Spleen (tissue), 11 donors: ENCODE data around the gene RNASEH2C. TPM values are rescaled to one million over a fixed set of nuclear protein-coding genes. Genes with fewer than 3 reads are reported as not detected.

Experiments used
- DNase-seq: peaks from one replicate; pipeline ENCODE4 v3.0.0-alpha.2; 2020
- H3K27ac ChIP-seq, 8 donors: fragments of 200-600 bp; sonication (generic) in 7 of 8; 1 replicate in 4 of 8; 2 replicates in 4 of 8; pipeline versions ENCODE4 v1.5.0 to v1.8.0; 2016 to 2021; ENCODE audit warnings: inconsistent platforms in 4 of 8, mild to moderate bottlenecking in 4 of 8, moderate library complexity in 1 of 8
- H3K27me3 ChIP-seq, 7 donors: fragments of 200-600 bp; sonication (generic) in 6 of 7; replicated peaks in 1 of 7; 1 replicate in 4 of 7; 2 replicates in 3 of 7; pipeline versions ENCODE4 v1.5.0 to v1.8.0; 2016 to 2021; ENCODE audit warnings: inconsistent platforms in 3 of 7, mild to moderate bottlenecking in 1 of 7
- H3K36me3 ChIP-seq, 6 donors: fragments of 200-600 bp; sonication (generic) in 5 of 6; 1 replicate in 4 of 6; 2 replicates in 2 of 6; pipeline versions ENCODE4 v1.5.0 to v1.8.0; 2016 to 2021; ENCODE audit warnings: inconsistent platforms in 2 of 6
- H3K4me1 ChIP-seq, 6 donors: fragments of 200-600 bp; sonication (generic) in 5 of 6; 1 replicate in 3 of 6; 2 replicates in 3 of 6; pipeline versions ENCODE4 v1.5.0 to v1.8.0; 2016 to 2021; ENCODE audit warnings: inconsistent platforms in 3 of 6
- H3K4me3 ChIP-seq, 8 donors: fragments of 200-600 bp; sonication (generic) in 7 of 8; 1 replicate in 4 of 8; 2 replicates in 4 of 8; pipeline versions ENCODE4 v1.5.0 to v1.8.0; 2016 to 2021; ENCODE audit warnings: inconsistent platforms in 4 of 8, mild to moderate bottlenecking in 4 of 8, moderate library complexity in 2 of 8
- H3K9me3 ChIP-seq, 8 donors: fragments of 200-600 bp; sonication (generic) in 7 of 8; 1 replicate in 4 of 8; 2 replicates in 4 of 8; pipeline versions ENCODE4 v1.5.0 to v1.8.0; 2016 to 2021; ENCODE audit warnings: inconsistent platforms in 4 of 8
- CTCF ChIP-seq, 11 experiments: fragments of 200-600 bp in 7 of 11; fragments of 450-650 bp in 4 of 11; sonication (generic) in 4 of 11; IDR thresholded peaks in 8 of 11; conservative IDR thresholded peaks in 3 of 11; 1 replicate in 7 of 11; 2 replicates in 4 of 11; pipeline versions ENCODE4 v1.4.0 to v1.8.0; 2016 to 2021; ENCODE audit warnings: antibody characterized with exemption in 11 of 11, inconsistent platforms in 4 of 11, mild to moderate bottlenecking in 1 of 11
- POLR2A ChIP-seq, 3 donors: fragments of 450-650 bp; IDR thresholded peaks; one replicate each; pipeline ENCODE4 v1.5.1; 2017; ENCODE audit warnings: antibody characterized with exemption in 3 of 3, mild to moderate bottlenecking in 1 of 3
- POLR2AphosphoS5 ChIP-seq, 3 donors: sonication (generic); formaldehyde crosslinking; IDR thresholded peaks; one replicate each; pipeline ENCODE4 v1.5.1; 2017; ENCODE audit warnings: antibody characterized with exemption in 3 of 3
- WGBS, 5 donors: extraction: QIAGEN DNeasy Blood & Tissue Kit in 3 of 5; methylation state at CpG; one replicate each; pipeline versions ENCODE4 v1.1.5 to v1.1.7; 2013 to 2018; 5-methylcytosine and 5-hydroxymethylcytosine counted together
- intact Hi-C: fragments of 100-400 bp; cut with DNase I; formaldehyde crosslinking; loops from one replicate; pipeline ENCODE4 v1.15.0; 2023; ENCODE audit warnings: low total_unique reads
- polyA plus RNA-seq, 3 donors: library from polyadenylated mRNA; stranded (reverse); fragments of 200-250 nt; gene quantifications; one replicate each; pipeline ENCODE4 v1.2.1, GENCODE V29; 2013
- total RNA-seq, 7 donors: library from RNA; depleted of rRNA in 3 of 7; stranded (reverse); fragments of >200 nt in 3 of 7; fragmentation: NEBNext Ultra II Directional in 4 of 7; extraction: Animal tissue kit (Norgen Biotek cat#: 25700) in 4 of 7; gene quantifications; one replicate each; pipeline versions ENCODE4 v1.1.0 to v1.2.1, GENCODE V29; 2016 to 2021
- donor health status: healthy with polysubstance abuse.
- donor health status: DM: no; HTN: no; CAD: no; lungs with moderate emphysema.
- donor health status: DM: no; HTN: no; CAD: no.
- donor health status: Bipolar disorder and iron deficiency.
- donor health status: healthy.
- donor health status: DM: no; HTN: no; CAD: no.
- donor health status: DM: yes; HTN: yes; CAD: no.

Gene RNASEH2C
- total and polyA plus RNA-seq, 10 donors, result 51.0 to 141 (median 60.9) TPM

- Histone ChIP-seq H3K27me3 (no peaks in the 10 kb centered on the region), H3K9me3 (no peaks in the 10 kb centered on the region), H3K27ac (no peak overlapping the region), H3K36me3 (peaks cover 6 to 67% (median 65%) of the 10 kb centered on the region in 6 donors), H3K4me3 (no peak overlapping the region), H3K4me1 (peaks cover 20 to 81% (median 48%) of the 10 kb centered on the region in 6 donors)
- TF ChIP-seq POLR2A (IDR thresholded peaks at IDR 0.05) (no peak), POLR2AphosphoS5 (IDR thresholded peaks at IDR 0.05) (peak; percentile 32 to 67 (median 58)), CTCF (IDR thresholded peaks at IDR 0.05 in 8 of 11, conservative IDR thresholded peaks at IDR 0.05 in 3 of 11) (no peak)
- DNase-seq, result no peak
- 91 to 98% (median 94%) methylated on average over 16 of the region's 16 CpGs for WGBS, 5 donors
- intact Hi-C loops, result loop anchor here (10.0 kb wide), 2 partner anchors 100 to 280 kb away; no protein-coding TSS in a partner anchor
Measured at GRCh38 chr11:65714433-65714832, 6.2 kb downstream of the RNASEH2C start.

DNA sequence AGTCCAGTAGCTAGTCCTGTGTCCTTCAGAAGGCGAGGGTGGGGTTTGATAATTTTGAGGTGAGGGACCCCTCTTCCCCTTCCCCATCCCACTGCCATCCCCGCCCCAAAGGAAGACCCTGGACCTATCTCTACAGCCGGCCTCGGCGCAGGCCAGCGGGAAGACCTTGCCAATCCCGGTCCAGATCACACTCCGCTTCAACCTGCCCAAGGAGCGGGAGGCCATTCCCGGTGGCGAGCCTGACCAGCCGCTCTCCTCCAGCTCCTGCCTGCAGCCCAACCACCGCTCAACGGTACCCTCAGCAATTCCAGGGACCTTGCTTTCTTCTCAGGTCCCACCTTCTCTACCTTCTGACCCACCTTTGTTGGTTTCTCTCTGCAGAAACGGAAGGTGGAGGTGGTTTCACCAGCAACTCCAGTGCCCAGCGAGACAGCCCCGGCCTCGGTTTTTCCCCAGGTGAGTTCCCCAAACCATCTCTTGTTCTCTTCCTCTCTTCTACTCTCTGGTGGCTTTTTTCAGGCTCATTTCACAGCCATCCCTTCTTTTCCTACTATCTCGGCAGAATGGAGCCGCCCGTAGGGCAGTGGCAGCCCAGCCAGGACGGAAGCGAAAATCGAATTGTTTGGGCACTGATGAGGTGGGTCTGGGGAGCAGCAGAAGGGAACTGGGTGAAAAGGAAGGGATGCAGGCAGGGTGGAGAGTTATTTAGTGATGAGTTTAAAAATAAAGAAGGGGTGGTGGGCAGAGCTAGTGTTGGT is 7.2 kb downstream of the RNASEH2C start:
- Histone ChIP-seq H3K36me3 (peaks cover 6 to 57% (median 55%) of the 10 kb centered on the region in 6 donors), H3K27ac (peak overlapping the region in 7 of 8 donors; percentile 95 to 100 (median 100)), H3K9me3 (no peaks in the 10 kb centered on the region), H3K4me1 (peaks cover 9 to 71% (median 38%) of the 10 kb centered on the region in 6 donors), H3K4me3 (peak overlapping the region in 6 of 8 donors; percentile 55 to 76 (median 68)), H3K27me3 (no peaks in the 10 kb centered on the region)
- 91 to 95% (median 94%) methylated on average over 23 to 24 of the region's 24 CpGs for WGBS, 5 donors
- intact Hi-C loops, result loop anchor here (10.0 kb wide), 2 partner anchors 101 to 281 kb away; no protein-coding TSS in a partner anchor
- peak; percentile 77 for DNase-seq
- no peak for TF ChIP-seq POLR2A (IDR thresholded peaks at IDR 0.05)
- TF ChIP-seq CTCF (IDR thresholded peaks at IDR 0.05 in 8 of 11, conservative IDR thresholded peaks at IDR 0.05 in 3 of 11), result no peak
- peak; percentile 9 to 61 (median 34) for TF ChIP-seq POLR2AphosphoS5 (IDR thresholded peaks at IDR 0.05)

DNA sequence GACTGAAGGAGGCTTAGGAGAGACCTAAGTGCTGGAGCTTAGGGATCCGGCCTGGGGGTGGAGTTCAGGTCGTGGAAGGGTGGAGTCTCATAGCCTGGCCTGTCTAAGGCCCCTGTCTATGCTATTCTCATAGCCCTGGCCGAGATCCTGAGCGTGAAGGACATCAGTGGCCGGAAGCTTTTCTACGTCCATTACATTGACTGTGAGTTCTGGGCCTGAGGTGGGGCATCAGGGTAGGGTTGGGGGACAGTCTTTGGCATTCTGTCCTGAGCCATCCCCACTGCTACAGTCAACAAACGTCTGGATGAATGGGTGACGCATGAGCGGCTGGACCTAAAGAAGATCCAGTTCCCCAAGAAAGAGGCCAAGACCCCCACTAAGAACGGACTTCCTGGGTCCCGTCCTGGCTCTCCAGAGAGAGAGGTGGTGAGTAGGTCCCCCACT is 7.9 kb downstream of the RNASEH2C start:
- H3K4me3 ChIP-seq, result peak overlapping the region; percentile 35 to 76 (median 66)
- H3K9me3 ChIP-seq, result no peaks in the 10 kb centered on the region
- TF ChIP-seq POLR2AphosphoS5 (IDR thresholded peaks at IDR 0.05) (no peak), POLR2A (IDR thresholded peaks at IDR 0.05) (no peak), CTCF (IDR thresholded peaks at IDR 0.05 in 8 of 11, conservative IDR thresholded peaks at IDR 0.05 in 3 of 11) (no peak)
- H3K27ac ChIP-seq, result peak overlapping the region; percentile 89 to 100 (median 100)
- WGBS, 5 donors, result 35 to 46% (median 41%) methylated on average over 9 to 11 of the region's 11 CpGs
- peaks cover 6 to 50% (median 48%) of the 10 kb centered on the region in 6 donors for H3K36me3 ChIP-seq
- no peaks in the 10 kb centered on the region for H3K27me3 ChIP-seq
- H3K4me1 ChIP-seq, result peaks cover 9 to 63% (median 31%) of the 10 kb centered on the region in 6 donors
- intact Hi-C loops, result loop anchor here (10.0 kb wide), 2 partner anchors 102 to 282 kb away; no protein-coding TSS in a partner anchor
- peak; percentile 73 for DNase-seq
